Natural killer cell treated with Interleukin-12 subunit alpha and Interleukin-12 subunit beta and Interleukin-15 and Interleukin-18, amount 100 ng/mL, for 72 hours (primary cell): ENCODE data around the gene UBE4A. TPM values are rescaled to one million over a fixed set of nuclear protein-coding genes. Genes with fewer than 3 reads are reported as not detected.

Experiments
- ATAC-seq, 2 donors: fragments of 150-1000 bp; cut with Tn5 transposase in 1 of 2; sonication (Bioruptor Pico), chemical (Tn5 transposase) in 1 of 2; 2 replicates each; pipeline ENCODE4 v1.10.0; 2021
- DNase-seq: peaks from one replicate; pipeline ENCODE4 v3.0.0; 2022; ENCODE audit warnings: low spot score
- H3K27ac Mint-ChIP-seq, 2 donors: 1 replicate in 1 of 2; 2 replicates in 1 of 2; pipeline ENCODE4 v1.8.0; 2022; ENCODE audit warnings: mixed read lengths in 2 of 2, mild to moderate bottlenecking in 1 of 2, moderate library complexity in 1 of 2
- H3K27me3 Mint-ChIP-seq, 2 donors: 1 replicate in 1 of 2; 2 replicates in 1 of 2; pipeline ENCODE4 v1.8.0; 2022; ENCODE audit warnings: mixed read lengths in 2 of 2
- H3K36me3 Mint-ChIP-seq: one replicate; pipeline ENCODE4 v1.8.0; 2022; ENCODE audit warnings: mixed read lengths
- H3K4me1 Mint-ChIP-seq, 2 donors: 1 replicate in 1 of 2; 2 replicates in 1 of 2; pipeline ENCODE4 v1.8.0; 2022; ENCODE audit warnings: low read depth in 2 of 2, mixed read lengths in 2 of 2, mild to moderate bottlenecking in 1 of 2
- H3K4me3 Mint-ChIP-seq: one replicate; pipeline ENCODE4 v1.8.0; 2022; ENCODE audit warnings: mixed read lengths
- H3K9me3 Mint-ChIP-seq: 2 replicates; pipeline ENCODE4 v1.8.0; 2022; ENCODE audit warnings: mixed read lengths
- total RNA-seq, 2 donors: library from RNA; stranded (reverse); gene quantifications; one replicate each; pipeline ENCODE4 v1.2.3, GENCODE V29; 2022

Gene UBE4A
- total RNA-seq, 2 donors from 2014 or later, result 45.0 to 58.8 TPM

DNA sequence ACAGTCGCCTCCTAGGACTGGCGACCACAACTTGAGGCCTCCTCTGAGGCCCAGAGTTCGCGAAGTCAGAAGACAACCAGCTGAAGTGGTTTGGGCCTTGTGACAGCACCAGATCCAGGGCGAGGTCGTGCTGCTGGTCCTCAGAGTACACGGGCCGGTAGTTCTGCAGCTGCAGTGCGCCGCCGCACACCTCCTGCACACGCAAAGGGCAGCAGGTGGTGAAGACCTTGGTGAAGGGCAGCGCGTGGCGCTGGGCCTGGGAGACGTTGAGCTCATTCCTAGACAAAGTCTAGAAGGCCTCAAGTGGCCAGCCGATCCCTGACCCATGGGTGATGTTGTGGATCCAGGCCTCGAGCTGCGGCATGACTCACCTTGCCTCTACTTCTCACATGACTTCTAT, 36.7 kb upstream of the UBE4A start:
- ATAC-seq (no peak), DNase-seq (no peak)
- Mint-ChIP-seq H3K27me3 (no peaks in the 10 kb centered on the region), H3K4me1 (peaks cover 25 to 27% of the 10 kb centered on the region in 2 donors), H3K36me3 (peaks cover 15% of the 10 kb centered on the region), H3K27ac (no peak overlapping the region), H3K9me3 (no peaks in the 10 kb centered on the region), H3K4me3 (no peak overlapping the region)

DNA sequence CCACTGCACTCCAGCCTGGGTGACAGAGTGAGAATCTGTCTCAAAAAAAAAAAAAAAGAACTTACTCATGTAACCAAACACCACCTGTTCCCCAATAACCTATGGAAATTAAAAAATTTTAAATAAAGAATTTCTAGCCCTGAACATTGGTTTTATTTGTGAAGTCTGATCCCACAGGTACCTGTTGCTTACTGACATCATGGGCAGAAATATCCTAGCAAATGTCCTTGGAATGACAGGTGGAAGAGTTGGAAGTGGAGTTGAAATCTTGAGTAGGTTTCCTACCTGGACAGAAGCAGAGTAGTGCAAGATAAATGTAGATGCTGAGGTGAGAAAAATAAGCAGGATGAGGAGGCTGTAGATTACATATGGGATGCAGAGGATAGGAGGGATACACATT, 34.1 kb upstream of the UBE4A start:
- Mint-ChIP-seq H3K9me3 (no peaks in the 10 kb centered on the region), H3K36me3 (peaks cover 4% of the 10 kb centered on the region), H3K27ac (no peak overlapping the region), H3K27me3 (no peaks in the 10 kb centered on the region), H3K4me1 (peaks cover 8 to 12% of the 10 kb centered on the region in 2 donors), H3K4me3 (no peak overlapping the region)
- ATAC-seq (no peak), DNase-seq (no peak)

DNA sequence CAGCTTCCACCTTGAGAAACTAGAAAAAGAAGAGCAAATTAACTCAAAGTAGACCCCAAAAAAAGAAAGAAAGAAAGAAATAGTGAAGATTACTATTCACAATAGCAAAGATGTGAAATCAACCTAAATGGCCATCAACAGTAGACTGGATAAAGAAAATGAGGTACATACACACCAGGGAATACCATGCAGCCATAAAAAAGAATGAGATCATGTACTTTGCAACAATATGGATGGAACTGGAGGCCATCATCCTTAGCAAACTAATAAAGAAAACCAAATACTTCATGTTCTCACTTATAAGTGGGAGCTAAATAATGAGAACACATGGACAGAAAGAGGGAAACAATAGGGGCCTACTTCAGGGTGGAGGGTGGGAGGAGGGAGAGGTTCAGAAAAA, 30.7 kb upstream of the UBE4A start:
- Mint-ChIP-seq H3K27ac (no peak overlapping the region), H3K27me3 (no peaks in the 10 kb centered on the region), H3K9me3 (no peaks in the 10 kb centered on the region), H3K36me3 (no peaks in the 10 kb centered on the region), H3K4me1 (no peaks in the 10 kb centered on the region), H3K4me3 (no peak overlapping the region)
- ATAC-seq (no peak), DNase-seq (no peak)

DNA sequence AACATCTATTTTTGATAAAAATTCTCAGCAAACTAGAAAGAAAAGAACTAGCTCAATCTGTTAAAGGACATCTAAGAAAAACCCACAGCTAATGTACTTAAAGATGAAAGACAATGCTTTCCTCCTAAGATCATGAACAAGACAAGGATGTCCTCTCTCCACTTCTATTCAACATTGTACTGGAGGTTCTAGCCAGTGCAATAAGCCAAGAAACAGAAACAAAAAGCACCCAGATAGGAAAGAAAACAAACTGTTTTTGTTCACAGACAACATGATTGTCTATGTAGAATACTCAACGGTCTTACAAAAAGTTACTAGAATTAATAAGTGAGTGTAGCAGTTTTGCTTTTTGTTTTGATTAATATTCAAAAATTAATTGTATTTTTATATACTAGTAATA, 24.7 kb upstream of the UBE4A start:
- Mint-ChIP-seq H3K36me3 (no peaks in the 10 kb centered on the region), H3K27me3 (no peaks in the 10 kb centered on the region), H3K9me3 (no peaks in the 10 kb centered on the region), H3K27ac (peak overlapping the region; percentile 53 to 62), H3K4me3 (peak overlapping the region; percentile 17), H3K4me1 (peaks cover 24 to 26% of the 10 kb centered on the region in 2 donors)
- ATAC-seq (no peak), DNase-seq (no peak)

DNA sequence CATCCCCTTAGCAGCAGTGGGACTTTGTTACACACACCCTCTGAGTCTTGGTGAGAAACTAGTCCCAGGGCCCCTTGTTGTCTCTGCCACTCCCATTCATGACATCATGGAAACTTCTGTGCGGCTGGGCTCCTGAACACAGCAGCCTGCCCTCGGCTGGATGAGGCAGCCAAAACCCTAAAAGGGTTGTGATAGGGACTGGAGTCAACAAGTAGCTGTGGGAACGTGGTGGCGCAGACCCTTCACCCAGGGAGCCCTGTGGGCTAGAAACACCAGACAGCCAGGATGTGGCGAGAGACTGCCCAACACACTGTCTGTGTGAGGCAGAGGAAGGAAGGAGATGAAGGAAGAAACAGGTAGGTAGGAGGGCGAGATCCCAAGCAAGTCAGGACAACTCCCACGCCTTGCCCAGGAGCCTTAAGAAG, 20.8 kb upstream of the UBE4A start:
- peak; percentile 72 to 77 for ATAC-seq
- DNase-seq, result peak; percentile 66
- H3K27ac Mint-ChIP-seq, result peak overlapping the region; percentile 81 to 93
- no peaks in the 10 kb centered on the region for H3K27me3 Mint-ChIP-seq
- peak overlapping the region; percentile 91 for H3K4me3 Mint-ChIP-seq
- peaks cover 5% of the 10 kb centered on the region for H3K36me3 Mint-ChIP-seq
- peaks cover 31 to 34% of the 10 kb centered on the region in 2 donors for H3K4me1 Mint-ChIP-seq
- no peaks in the 10 kb centered on the region for H3K9me3 Mint-ChIP-seq

DNA sequence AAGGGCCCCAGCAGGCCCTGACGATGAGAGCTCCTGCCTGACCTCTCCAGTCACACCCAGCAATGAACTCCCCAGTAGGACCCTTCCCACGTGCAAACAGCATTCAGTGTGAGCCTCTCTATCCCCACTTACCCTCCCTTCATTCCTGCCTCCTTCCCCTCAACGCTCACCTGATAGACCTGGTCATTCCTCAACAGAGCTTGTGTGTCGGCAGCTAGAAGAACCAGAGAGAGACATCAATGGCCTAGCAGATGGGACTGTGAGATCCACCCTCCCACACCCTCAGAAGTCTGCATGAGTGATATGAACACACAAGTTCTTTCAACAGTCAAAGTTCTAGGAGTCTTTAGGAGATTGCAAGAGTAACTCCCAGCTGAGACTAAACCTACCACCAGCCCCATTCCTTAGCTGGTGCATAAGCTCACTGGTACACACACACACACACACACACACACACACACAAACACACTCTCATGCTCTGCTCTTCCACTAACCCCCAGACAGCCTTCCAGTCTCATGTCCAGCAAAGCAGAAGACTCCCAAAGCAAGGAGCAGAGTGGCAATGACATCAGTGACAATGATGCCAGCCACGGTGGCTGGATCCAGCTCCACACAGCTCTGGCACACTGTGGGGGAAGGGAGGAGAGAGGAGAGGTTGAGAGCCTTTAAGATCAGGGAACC, 20.0 kb upstream of the UBE4A start:
- ATAC-seq, result peak in 1 of 2 donors; percentile 11
- Mint-ChIP-seq H3K4me3 (peak overlapping the region; percentile 91), H3K27ac (peak overlapping the region; percentile 81 to 93), H3K4me1 (peaks cover 31 to 41% of the 10 kb centered on the region in 2 donors), H3K36me3 (peaks cover 5% of the 10 kb centered on the region), H3K9me3 (no peaks in the 10 kb centered on the region), H3K27me3 (no peaks in the 10 kb centered on the region)
- no peak for DNase-seq

DNA sequence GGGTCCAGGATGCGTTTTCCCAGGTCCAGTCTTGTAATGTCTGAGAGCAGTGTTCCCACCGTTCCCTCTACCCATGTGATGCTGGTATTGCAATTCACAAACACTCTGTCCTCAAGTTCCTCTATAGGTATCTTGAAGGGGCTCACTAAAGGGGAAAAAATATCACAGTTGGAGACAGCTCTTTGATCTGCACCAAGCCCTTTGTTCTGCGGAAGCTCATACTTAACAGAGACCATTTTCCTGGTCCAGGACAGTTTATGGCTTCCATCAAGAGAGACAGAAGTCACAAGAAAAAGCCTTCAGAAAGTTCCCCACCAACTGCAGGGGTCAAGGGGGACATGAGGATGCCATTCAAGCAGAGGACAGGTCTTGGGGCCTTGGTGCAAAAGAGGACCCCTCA, 19.0 kb upstream of the UBE4A start:
- DNase-seq (no peak), ATAC-seq (no peak)
- H3K36me3 Mint-ChIP-seq, result peaks cover 5% of the 10 kb centered on the region
- no peaks in the 10 kb centered on the region for H3K27me3 Mint-ChIP-seq
- H3K27ac Mint-ChIP-seq, result peak overlapping the region; percentile 81 to 93
- H3K4me1 Mint-ChIP-seq, result peaks cover 33 to 45% of the 10 kb centered on the region in 2 donors
- no peaks in the 10 kb centered on the region for H3K9me3 Mint-ChIP-seq
- H3K4me3 Mint-ChIP-seq, result peak overlapping the region; percentile 91

DNA sequence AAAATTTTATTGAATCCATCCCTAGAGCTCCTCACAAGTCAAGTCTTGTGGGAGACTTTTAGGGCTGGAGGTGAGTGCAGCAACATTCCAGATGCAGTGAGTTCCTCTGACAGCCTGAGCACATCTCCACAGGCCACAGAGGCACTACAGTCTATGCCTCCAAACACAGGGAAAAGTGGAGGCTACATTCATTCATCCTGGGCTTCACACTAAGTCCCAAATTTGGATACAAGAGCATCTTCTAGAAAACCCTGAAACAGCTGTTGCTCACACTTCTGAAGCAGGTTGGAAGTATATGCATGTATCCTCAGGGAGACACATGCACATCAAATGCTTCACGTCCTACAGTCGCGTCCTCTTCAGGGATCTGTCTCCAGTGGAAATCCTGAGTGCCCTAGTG, 18.1 kb upstream of the UBE4A start:
- ATAC-seq (no peak), DNase-seq (no peak)
- peaks cover 5% of the 10 kb centered on the region for H3K36me3 Mint-ChIP-seq
- no peaks in the 10 kb centered on the region for H3K9me3 Mint-ChIP-seq
- peaks cover 33 to 49% of the 10 kb centered on the region in 2 donors for H3K4me1 Mint-ChIP-seq
- H3K27ac Mint-ChIP-seq, result peak overlapping the region; percentile 81 to 93
- peak overlapping the region; percentile 91 for H3K4me3 Mint-ChIP-seq
- no peaks in the 10 kb centered on the region for H3K27me3 Mint-ChIP-seq

DNA sequence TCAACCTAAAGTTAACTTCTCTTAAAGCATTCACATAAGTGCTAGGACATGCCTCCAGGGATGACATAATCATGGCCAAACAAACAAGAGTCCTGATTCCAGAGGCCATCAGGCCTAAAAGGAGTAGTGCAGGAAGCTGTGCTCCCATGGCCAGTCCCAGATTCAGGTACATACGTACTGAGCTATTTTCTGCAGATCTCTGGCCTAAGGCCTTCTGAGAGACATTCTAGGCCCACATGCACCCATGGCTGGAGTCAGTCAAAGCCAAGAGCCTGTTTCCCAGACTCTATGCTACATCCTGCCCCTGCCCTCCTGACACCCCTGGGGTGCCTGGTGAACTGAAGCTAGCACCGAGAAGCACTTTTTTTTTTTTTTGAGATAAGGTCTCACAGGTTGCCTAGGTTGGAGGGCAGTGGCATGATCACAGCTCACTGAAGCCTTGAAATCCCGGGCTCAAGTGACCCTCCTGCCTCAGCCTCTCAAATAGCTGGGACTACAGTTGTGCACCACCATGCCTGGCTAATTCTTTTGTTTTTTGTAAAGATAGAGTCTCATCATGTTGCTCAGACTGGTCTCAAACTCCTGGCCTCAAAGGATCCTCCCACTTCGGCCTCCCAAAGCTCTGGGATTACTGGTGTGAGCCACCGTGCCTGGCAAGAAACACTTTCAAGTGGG, 17.4 kb upstream of the UBE4A start:
- H3K4me1 Mint-ChIP-seq, result peaks cover 30 to 53% of the 10 kb centered on the region in 2 donors
- ATAC-seq, result no peak
- H3K4me3 Mint-ChIP-seq, result peak overlapping the region; percentile 91
- DNase-seq, result no peak
- H3K27me3 Mint-ChIP-seq, result no peaks in the 10 kb centered on the region
- peaks cover 5% of the 10 kb centered on the region for H3K36me3 Mint-ChIP-seq
- H3K9me3 Mint-ChIP-seq, result no peaks in the 10 kb centered on the region
- peak overlapping the region; percentile 81 to 93 for H3K27ac Mint-ChIP-seq

DNA sequence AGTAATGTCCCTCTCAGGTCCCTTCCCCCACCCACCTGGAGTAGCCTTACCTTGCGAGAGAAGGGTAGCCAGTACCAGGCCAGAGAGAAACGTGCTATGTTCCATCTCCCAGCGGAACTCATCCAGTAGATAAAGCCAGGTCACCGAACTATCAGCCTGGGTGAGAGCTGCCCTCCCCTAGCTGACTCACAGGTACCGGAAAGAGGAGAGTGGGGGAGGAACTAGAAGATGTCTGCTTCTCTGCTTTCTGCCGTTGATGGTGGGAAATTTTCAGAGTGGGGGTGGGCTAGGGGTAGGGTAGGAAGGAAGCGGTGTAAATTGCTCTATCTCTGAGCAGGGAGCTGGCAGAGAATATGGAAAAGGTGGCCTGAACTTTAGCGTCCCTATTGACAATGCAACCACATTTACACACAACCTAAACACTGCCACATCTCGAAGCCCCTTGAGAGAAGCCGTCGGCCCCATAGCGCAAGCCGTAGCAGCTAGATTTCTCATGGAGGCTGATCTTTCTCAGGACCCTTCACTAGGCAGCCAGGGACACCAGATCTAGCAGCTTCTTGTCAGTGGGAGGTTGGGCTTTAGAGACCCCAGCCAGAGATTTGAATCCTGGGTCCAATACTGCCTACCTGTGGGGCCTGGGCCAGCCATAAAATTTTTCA, 16.8 kb upstream of the UBE4A start, which contains the start of gene CD3D:
Gene CD3D, minus strand, starts transcription at position 203 of the 659 bp plus-strand sequence. Its CDS starts 98 bp downstream, at position 105.
- H3K9me3 Mint-ChIP-seq, result no peaks in the 10 kb centered on the region
- peak within 1 kb of the TSS; percentile 91 for H3K4me3 Mint-ChIP-seq
- no peak for DNase-seq
- peak in 1 of 2 donors; percentile 76 for ATAC-seq
- peaks cover 5% of the 10 kb centered on the region for H3K36me3 Mint-ChIP-seq
- H3K4me1 Mint-ChIP-seq, result peaks cover 32 to 56% of the 10 kb centered on the region in 2 donors
- no peaks in the 10 kb centered on the region for H3K27me3 Mint-ChIP-seq
- H3K27ac Mint-ChIP-seq, result peak within 1 kb of the TSS; percentile 81 to 93

DNA sequence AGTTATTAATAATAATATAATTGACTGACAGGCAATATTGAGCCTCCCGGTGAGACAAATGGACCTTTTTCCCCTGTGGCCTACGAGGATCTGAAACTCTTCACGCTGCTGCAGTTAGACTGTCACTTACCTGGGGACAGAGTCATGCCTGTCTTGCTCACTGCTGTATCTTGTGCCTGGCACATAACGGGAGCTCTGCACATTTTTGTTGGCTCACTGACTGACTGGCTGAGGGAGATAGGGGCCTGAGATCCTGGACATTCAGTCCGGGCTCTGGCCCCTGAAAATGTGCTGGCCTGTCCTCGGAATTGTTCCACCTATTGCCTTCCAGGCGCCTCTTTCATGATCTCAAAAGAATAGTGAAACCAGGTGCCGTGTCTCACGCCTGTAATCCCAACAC, 16.2 kb upstream of the UBE4A start:
- Mint-ChIP-seq H3K4me1 (peaks cover 29 to 52% of the 10 kb centered on the region in 2 donors), H3K36me3 (peaks cover 5% of the 10 kb centered on the region), H3K9me3 (no peaks in the 10 kb centered on the region), H3K27ac (peak overlapping the region in 1 of 2 donors; percentile 81), H3K4me3 (peak overlapping the region; percentile 91), H3K27me3 (no peaks in the 10 kb centered on the region)
- DNase-seq, result no peak
- ATAC-seq, result no peak

DNA sequence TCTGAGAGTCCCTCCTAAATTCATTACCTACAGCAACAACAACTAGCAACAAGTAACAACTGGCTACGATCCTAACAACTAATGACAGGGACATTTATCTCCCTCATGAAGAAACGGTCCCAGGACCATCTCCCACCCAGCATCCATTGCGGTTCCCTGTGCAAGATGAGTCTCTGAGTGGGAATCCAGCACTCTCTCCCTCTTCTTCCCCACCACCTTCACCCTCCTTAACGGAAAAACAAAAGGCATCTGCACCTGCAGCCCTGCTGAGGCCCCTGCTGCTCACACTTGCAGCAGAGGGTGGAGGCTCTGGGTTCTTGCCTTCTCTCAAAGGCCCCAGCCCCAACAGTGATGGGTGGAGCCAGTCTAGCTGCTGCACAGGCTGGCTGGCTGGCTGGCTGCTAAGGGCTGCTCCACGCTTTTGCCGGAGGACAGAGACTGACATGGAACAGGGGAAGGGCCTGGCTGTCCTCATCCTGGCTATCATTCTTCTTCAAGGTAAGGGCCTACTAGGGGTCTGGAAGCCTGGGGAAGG, 15.4 kb upstream of the UBE4A start, which contains the start of gene CD3G:
Gene CD3G, plus strand, starts transcription at position 364 of the 535 bp plus-strand sequence. Its CDS starts 80 bp downstream, at position 444.
- DNase-seq (no peak), ATAC-seq (peak in 1 of 2 donors; percentile 51)
- peak within 1 kb of the TSS; percentile 18 to 81 for H3K27ac Mint-ChIP-seq
- H3K4me3 Mint-ChIP-seq, result peak within 1 kb of the TSS; percentile 91
- H3K27me3 Mint-ChIP-seq, result no peaks in the 10 kb centered on the region
- H3K4me1 Mint-ChIP-seq, result peaks cover 22 to 51% of the 10 kb centered on the region in 2 donors
- H3K9me3 Mint-ChIP-seq, result no peaks in the 10 kb centered on the region
- peaks cover 5% of the 10 kb centered on the region for H3K36me3 Mint-ChIP-seq

DNA sequence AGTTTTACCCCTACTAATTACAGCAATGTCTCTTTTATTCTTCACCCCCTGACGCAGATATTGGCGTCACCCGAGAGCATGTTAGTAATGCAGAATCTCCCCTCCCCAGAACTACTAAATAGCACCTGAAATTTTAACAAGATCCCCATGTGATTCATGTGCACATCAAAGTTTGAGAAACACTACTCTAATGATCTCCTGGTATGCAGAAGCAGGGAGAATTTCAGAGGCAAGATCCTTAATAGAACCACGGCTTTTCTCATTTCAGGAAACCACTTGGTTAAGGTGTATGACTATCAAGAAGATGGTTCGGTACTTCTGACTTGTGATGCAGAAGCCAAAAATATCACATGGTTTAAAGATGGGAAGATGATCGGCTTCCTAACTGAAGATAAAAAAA, 9.9 kb upstream of the UBE4A start:
- Mint-ChIP-seq H3K27me3 (no peaks in the 10 kb centered on the region), H3K27ac (peak overlapping the region in 1 of 2 donors; percentile 9), H3K4me3 (no peak overlapping the region), H3K36me3 (no peaks in the 10 kb centered on the region), H3K4me1 (peaks cover 9 to 38% of the 10 kb centered on the region in 2 donors), H3K9me3 (no peaks in the 10 kb centered on the region)
- ATAC-seq (no peak), DNase-seq (no peak)
